ENCODE results near the gene ZNF564.
A peak's percentile ranks its signal among the peaks of the same experiment; 100 is the strongest.

GRCh38 chr19:12544401-12544876, 6.8 kb downstream of the ZNF564 start:
- TF ChIP-seq MYC (IDR thresholded peaks at IDR 0.05; ENCODE audit: low read depth, low read length) (no peak), POLR2AphosphoS5 (IDR thresholded peaks at IDR 0.05; ENCODE audit: insufficient read depth, low read depth, low read length) (peak; percentile 56), POLR2A (IDR thresholded peaks at IDR 0.05; ENCODE audit: low read depth, low read length) (no peak), JUN (IDR thresholded peaks at IDR 0.05; ENCODE audit: borderline replicate concordance, insufficient read depth, insufficient read length, low read depth) (peak; percentile 2), EZH2 (IDR thresholded peaks at IDR 0.05; ENCODE audit: borderline replicate concordance, low read depth, low read length, severe bottlenecking) (no peak), CTCF (IDR thresholded peaks at IDR 0.05; ENCODE audit: extremely low read depth in 1 of 2, insufficient read depth in 1 of 2, low read depth in 1 of 2, low read length in 2 of 2) (no peak), GATA2 (IDR thresholded peaks at IDR 0.05; ENCODE audit: insufficient read depth, insufficient read length, low read depth, low read length) (peak; percentile 55), FOS (IDR thresholded peaks at IDR 0.05; ENCODE audit: borderline replicate concordance, insufficient read depth, low read length) (peak; percentile 40)

All from endothelial cell of umbilical vein (primary cell).